AG04449 (cell line): ENCODE data around the gene KCNK17.

Source experiments
- CTCF ChIA-PET: fragments of 350-600 bp; formaldehyde crosslinking; extraction: SDS; loops from one replicate; lab custom pipeline; 2021; ENCODE audit warnings: antibody characterized with exemption; lab: Yijun Ruan, JAX
- POLR2A ChIA-PET: fragments of 400-600, 350-600 bp; formaldehyde crosslinking; extraction: SDS; loops from one replicate; lab custom pipeline; 2020; ENCODE audit warnings: antibody characterized with exemption, inconsistent platforms; lab: Yijun Ruan, JAX
- DNase-seq: peaks from one replicate; pipeline ENCODE4 v3.0.0-alpha.2; 2010; ENCODE audit warnings: low read depth, low spot score
- H3K4me3 ChIP-seq: 2 replicates; pipeline ENCODE4 v1.5.1; 2011; ENCODE audit warnings: low read depth, mild to moderate bottlenecking, control low read depth, low read length
- TF ChIP-seq, protein P1 (sequence below): IDR thresholded peaks from one replicate; pipeline ENCODE4 v1.5.1; 2011; ENCODE audit warnings: mild to moderate bottlenecking, moderate library complexity, low read length, control low read depth, inconsistent platforms; ENCODE audit not compliant: insufficient read depth; ENCODE audit errors: missing control alignments

Gene KCNK17

DNA sequence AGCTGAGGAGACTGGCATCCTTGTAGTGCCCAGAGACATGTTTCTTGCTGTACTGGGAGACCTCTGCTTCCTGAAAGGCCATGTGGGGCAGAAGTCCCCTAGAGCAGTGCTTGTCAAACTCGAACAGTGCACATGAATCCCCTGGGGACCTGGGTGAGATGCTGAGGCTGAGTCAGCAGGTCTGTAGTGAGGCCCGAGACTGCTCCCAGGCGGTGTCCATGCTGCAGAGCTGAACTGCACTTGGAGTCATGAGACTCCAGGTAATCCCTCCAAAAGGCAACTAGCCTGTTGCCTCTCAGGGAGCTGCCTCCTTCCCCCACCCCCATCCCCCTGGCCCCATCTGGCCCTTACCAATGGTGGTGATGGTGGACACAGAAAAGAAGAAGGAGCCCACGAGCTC, 3.7 kb downstream of the KCNK17 start:
- ChIA-PET CTCF (interaction anchor here (0.7 to 2.7 kb wide), 13 partner anchors 8 to 438 kb away, joined by 3 to 25 read pairs (median 5); no protein-coding TSS in a partner anchor), POLR2A (no interaction called here)
- no peak overlapping the region for H3K4me3 ChIP-seq
- no peak for DNase-seq
- TF ChIP-seq, protein P1, sequence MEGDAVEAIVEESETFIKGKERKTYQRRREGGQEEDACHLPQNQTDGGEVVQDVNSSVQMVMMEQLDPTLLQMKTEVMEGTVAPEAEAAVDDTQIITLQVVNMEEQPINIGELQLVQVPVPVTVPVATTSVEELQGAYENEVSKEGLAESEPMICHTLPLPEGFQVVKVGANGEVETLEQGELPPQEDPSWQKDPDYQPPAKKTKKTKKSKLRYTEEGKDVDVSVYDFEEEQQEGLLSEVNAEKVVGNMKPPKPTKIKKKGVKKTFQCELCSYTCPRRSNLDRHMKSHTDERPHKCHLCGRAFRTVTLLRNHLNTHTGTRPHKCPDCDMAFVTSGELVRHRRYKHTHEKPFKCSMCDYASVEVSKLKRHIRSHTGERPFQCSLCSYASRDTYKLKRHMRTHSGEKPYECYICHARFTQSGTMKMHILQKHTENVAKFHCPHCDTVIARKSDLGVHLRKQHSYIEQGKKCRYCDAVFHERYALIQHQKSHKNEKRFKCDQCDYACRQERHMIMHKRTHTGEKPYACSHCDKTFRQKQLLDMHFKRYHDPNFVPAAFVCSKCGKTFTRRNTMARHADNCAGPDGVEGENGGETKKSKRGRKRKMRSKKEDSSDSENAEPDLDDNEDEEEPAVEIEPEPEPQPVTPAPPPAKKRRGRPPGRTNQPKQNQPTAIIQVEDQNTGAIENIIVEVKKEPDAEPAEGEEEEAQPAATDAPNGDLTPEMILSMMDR: no peak

DNA sequence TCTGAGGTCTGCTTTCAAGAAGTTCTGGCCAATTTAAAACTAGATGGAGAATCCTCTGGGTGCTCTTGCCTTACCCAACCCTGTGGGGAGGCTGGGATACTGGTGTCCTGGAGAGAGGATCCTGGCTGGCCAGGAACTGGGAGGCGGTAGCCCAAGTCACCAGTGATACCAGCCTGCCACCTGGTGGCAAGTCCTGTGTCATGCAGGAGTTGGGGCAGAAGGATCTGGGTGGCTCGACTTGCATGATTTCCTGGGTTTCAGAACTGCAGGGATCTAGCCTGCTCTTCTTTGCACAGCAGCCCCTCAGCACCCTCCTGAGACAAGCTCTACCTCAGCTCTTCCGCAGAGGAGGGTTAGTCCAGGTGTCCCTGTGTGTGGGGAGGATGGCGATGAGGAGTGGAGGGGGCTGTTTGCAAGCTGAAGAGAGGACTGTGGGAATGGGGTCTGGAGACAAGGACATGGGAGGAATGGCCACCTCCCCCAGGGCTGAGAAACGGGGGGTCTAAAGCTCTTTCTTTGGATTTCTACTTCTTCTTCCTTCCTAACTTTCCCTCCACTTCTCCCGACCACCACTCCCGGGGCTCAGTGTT, 4.2 kb downstream of the KCNK17 start:
- CTCF ChIA-PET: interaction anchor here (0.7 to 2.7 kb wide), 16 partner anchors 7 to 494 kb away, joined by 3 to 25 read pairs (median 4); no protein-coding TSS in a partner anchor
- POLR2A ChIA-PET: no interaction called here
- TF ChIP-seq, protein P1: peak; percentile 93
- peak; percentile 17 for DNase-seq
- H3K4me3 ChIP-seq: no peak overlapping the region

DNA sequence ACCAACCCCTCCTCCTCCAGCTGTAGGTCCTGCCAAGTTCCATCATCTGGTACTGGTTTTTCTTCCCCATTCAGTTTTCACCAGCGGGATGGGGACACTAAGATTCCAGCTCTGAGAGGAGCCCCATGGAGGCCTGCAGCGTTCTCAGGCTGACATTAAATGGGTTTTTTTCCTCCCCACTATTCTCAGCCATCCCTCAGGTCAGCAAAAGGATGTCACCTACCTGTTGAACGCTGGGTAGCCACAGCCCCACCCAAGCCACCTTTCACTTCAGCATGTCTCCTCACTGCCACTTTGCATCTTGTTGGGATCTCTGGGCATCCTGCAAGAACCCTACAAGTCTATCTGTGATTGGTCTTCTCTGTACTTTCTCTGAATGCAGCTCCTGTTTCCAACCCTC, 6.8 kb downstream of the KCNK17 start:
- no peak overlapping the region for H3K4me3 ChIP-seq
- POLR2A ChIA-PET: no interaction called here
- TF ChIP-seq, protein P1: no peak
- no peak for DNase-seq
- CTCF ChIA-PET: interaction anchor here (0.8 to 8.7 kb wide), 5 partner anchors 10 to 435 kb away, joined by 3 to 107 read pairs (median 4); no protein-coding TSS in a partner anchor

DNA sequence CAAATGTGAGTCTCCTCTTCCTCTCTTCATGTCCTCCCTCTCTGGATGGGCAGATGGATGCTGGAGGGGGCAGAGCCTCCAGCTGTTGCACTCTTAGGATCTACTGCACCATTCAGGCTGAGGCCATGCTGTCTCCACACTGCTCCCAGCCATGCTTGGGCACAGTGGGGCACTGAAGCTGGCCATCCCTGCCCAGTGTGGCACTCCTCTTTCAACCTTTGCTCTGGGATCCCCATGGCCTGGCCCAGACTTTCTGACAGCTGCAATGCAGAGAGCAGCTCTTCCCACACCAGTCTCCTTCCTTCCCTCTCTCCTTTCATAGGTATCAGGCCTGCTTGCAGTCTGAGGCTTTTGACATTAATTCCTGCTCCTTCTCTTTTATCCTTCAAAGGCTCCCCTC, 9.3 kb downstream of the KCNK17 start:
- CTCF ChIA-PET: interaction anchor here (1.0 to 8.7 kb wide), 9 partner anchors 9 to 433 kb away, joined by 3 to 107 read pairs (median 6); no protein-coding TSS in a partner anchor
- TF ChIP-seq, protein P1: no peak
- DNase-seq: no peak
- no peak overlapping the region for H3K4me3 ChIP-seq
- POLR2A ChIA-PET: no interaction called here

DNA sequence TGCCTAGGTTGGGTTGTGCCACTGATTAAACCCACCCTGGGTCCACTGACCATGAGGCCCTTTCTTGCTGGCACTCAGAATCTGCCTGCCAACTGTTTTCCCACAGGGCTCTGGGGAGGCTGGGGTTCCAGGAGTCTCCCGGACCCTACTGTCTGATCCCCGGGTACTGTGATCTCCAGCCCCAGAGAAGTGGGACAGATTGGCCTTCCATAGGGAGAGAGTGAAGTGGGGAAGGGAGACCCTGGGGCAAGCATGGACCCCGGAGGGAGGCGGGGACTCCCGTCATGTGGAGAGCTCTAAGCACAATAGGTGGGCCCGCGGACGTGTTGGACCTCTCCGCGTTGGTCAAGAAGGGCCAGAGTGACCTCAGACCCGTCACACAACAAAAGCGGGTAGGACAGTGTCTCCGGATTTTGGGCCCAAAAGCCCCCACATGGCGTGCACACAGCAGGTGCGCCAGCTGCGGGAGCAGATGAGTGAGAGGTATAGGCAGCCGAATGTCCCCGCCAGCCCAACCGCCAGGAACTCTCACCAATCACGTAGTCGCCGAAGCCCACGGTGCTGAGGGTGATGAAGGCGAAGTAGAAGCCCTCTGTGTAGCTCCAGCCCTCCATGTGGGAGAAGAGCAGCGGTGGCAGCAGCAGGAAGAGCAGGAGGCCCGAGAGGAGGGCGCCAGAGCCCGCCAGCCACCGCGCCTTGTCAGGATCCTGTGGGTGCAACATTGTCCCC, 10.6 kb downstream of the KCNK17 start:
- POLR2A ChIA-PET: no interaction called here
- TF ChIP-seq, protein P1: no peak
- no peak overlapping the region for H3K4me3 ChIP-seq
- CTCF ChIA-PET: interaction anchor here (1.0 to 8.7 kb wide), 14 partner anchors 12 to 432 kb away, joined by 3 to 107 read pairs (median 6); no protein-coding TSS in a partner anchor
- no peak for DNase-seq
